Activated CD8-positive, alpha-beta T cell treated with anti-CD3 and anti-CD28 coated beads, Interleukin-2, amount 10 ng/mL, durations not matched to agents 7 days and 5 days (primary cell): ENCODE data around the gene THOC6. TPM values are rescaled to one million over a fixed set of nuclear protein-coding genes. Genes with fewer than 3 reads are reported as not detected.

Source experiments
- ATAC-seq: fragments of 150-1000 bp; cut with Tn5 transposase; one replicate; pipeline ENCODE4 v1.10.0; 2021; ENCODE audit warnings: moderate library complexity
- CTCF ChIA-PET: fragments of 350-600 bp; sonication (Branson Sonifier 250); formaldehyde crosslinking; loops from one replicate; lab custom pipeline; 2021; ENCODE audit warnings: antibody characterized with exemption; lab: Charles Lee
- POLR2A ChIA-PET: fragments of 350-600 bp; sonication (Branson Sonifier 250); formaldehyde crosslinking; loops from one replicate; lab custom pipeline; 2021; ENCODE audit warnings: antibody characterized with exemption; lab: Charles Lee
- DNase-seq: peaks from one replicate; pipeline ENCODE4 v3.0.0-alpha.2; 2020
- H3K27ac Mint-ChIP-seq: one replicate; pipeline ENCODE4 v1.8.0; 2021; ENCODE audit warnings: mild to moderate bottlenecking, mixed read lengths
- H3K27me3 Mint-ChIP-seq: one replicate; pipeline ENCODE4 v1.8.0; 2021; ENCODE audit warnings: low read depth, mixed read lengths
- H3K36me3 Mint-ChIP-seq: one replicate; pipeline ENCODE4 v1.8.0; 2021; ENCODE audit warnings: low read depth, mixed read lengths
- H3K4me1 Mint-ChIP-seq: one replicate; pipeline ENCODE4 v1.8.0; 2021; ENCODE audit warnings: low read depth, mixed read lengths
- H3K4me3 Mint-ChIP-seq: one replicate; pipeline ENCODE4 v1.8.0; 2021; ENCODE audit warnings: mild to moderate bottlenecking, mixed read lengths
- H3K9me3 Mint-ChIP-seq: one replicate; pipeline ENCODE4 v1.8.0; 2022; ENCODE audit warnings: mixed read lengths; ENCODE audit not compliant: insufficient read depth
- total RNA-seq, 2 experiments: library from RNA; stranded (reverse); gene quantifications; one replicate each; pipeline ENCODE4 v1.2.3, GENCODE V29; 2021

THOC6 gene
- total RNA-seq, 2 experiments from 2014 or later = 57.4 to 57.9 TPM

GRCh38 chr16:2981899-2982250 lies 42.0 kb upstream of the THOC6 start:
- peaks cover 44% of the 10 kb centered on the region for H3K4me1 Mint-ChIP-seq
- POLR2A ChIA-PET = interaction anchor here (2.2 kb wide), 1 partner anchor 10 kb away, joined by 13 read pairs; no protein-coding TSS in a partner anchor
- no peaks in the 10 kb centered on the region for H3K27me3 Mint-ChIP-seq
- peaks cover 19% of the 10 kb centered on the region for H3K36me3 Mint-ChIP-seq
- H3K9me3 Mint-ChIP-seq = no peaks in the 10 kb centered on the region
- no peak for DNase-seq
- peak overlapping the region; percentile 87 for H3K4me3 Mint-ChIP-seq
- CTCF ChIA-PET = interaction anchor here (1.4 to 3.9 kb wide), 2 partner anchors 12 to 55 kb away, joined by 4 to 16 read pairs; partner anchors contain the start of gene PAQR4
- H3K27ac Mint-ChIP-seq = peak overlapping the region; percentile 74
- ATAC-seq = no peak

- no peaks in the 10 kb centered on the region for H3K9me3 Mint-ChIP-seq
- POLR2A ChIA-PET = interaction anchor here (1.4 kb wide), 1 partner anchor 12 kb away, joined by 4 read pairs; no protein-coding TSS in a partner anchor
- CTCF ChIA-PET = interaction anchor here (1.0 to 3.9 kb wide), 5 partner anchors 13 to 55 kb away, joined by 3 to 16 read pairs (median 4); partner anchors contain the start of gene PAQR4
- ATAC-seq (no peak), DNase-seq (no peak)
- H3K27ac Mint-ChIP-seq = no peak overlapping the region
- no peaks in the 10 kb centered on the region for H3K27me3 Mint-ChIP-seq
- H3K4me3 Mint-ChIP-seq = no peak overlapping the region
- peaks cover 14% of the 10 kb centered on the region for H3K36me3 Mint-ChIP-seq
- peaks cover 38% of the 10 kb centered on the region for H3K4me1 Mint-ChIP-seq
Measured at GRCh38 chr16:2982402-2982801, 41.4 kb upstream of the THOC6 start.

- Mint-ChIP-seq H3K4me1 (peaks cover 29% of the 10 kb centered on the region), H3K27me3 (no peaks in the 10 kb centered on the region), H3K27ac (no peak overlapping the region), H3K36me3 (peaks cover 7% of the 10 kb centered on the region), H3K4me3 (peak overlapping the region; percentile 45), H3K9me3 (no peaks in the 10 kb centered on the region)
- ChIA-PET POLR2A (interaction anchor here (1.4 kb wide), 1 partner anchor 14 kb away, joined by 4 read pairs; no protein-coding TSS in a partner anchor), CTCF (interaction anchor here (0.8 to 3.9 kb wide), 5 partner anchors 14 to 44 kb away, joined by 3 to 16 read pairs (median 4); partner anchors contain the start of gene PAQR4)
- ATAC-seq (peak; percentile 46), DNase-seq (peak; percentile 81)
Measured at GRCh38 chr16:2983706-2984136, 40.1 kb upstream of the THOC6 start.

GRCh38 chr16:2985462-2985861 lies 38.4 kb upstream of the THOC6 start:
- DNase-seq (no peak), ATAC-seq (no peak)
- Mint-ChIP-seq H3K4me1 (peaks cover 26% of the 10 kb centered on the region), H3K27ac (no peak overlapping the region), H3K27me3 (no peaks in the 10 kb centered on the region), H3K36me3 (no peaks in the 10 kb centered on the region), H3K4me3 (no peak overlapping the region), H3K9me3 (no peaks in the 10 kb centered on the region)
- ChIA-PET CTCF (interaction anchor here (1.1 to 1.4 kb wide), 2 partner anchors 13 to 19 kb away, joined by 3 read pairs; no protein-coding TSS in a partner anchor), POLR2A (no interaction called here)

- CTCF ChIA-PET = interaction anchor here (1.4 kb wide), 1 partner anchor 14 kb away, joined by 3 read pairs; no protein-coding TSS in a partner anchor
- Mint-ChIP-seq H3K4me1 (peaks cover 23% of the 10 kb centered on the region), H3K36me3 (no peaks in the 10 kb centered on the region), H3K27me3 (no peaks in the 10 kb centered on the region), H3K27ac (no peak overlapping the region), H3K9me3 (no peaks in the 10 kb centered on the region), H3K4me3 (no peak overlapping the region)
- DNase-seq (no peak), ATAC-seq (no peak)
- POLR2A ChIA-PET = no interaction called here
Measured at GRCh38 chr16:2985893-2986355, 37.9 kb upstream of the THOC6 start.

- no peak for DNase-seq
- ChIA-PET CTCF (interaction anchor here (1.1 kb wide), 1 partner anchor 17 kb away, joined by 3 read pairs; no protein-coding TSS in a partner anchor), POLR2A (no interaction called here)
- H3K4me1 Mint-ChIP-seq = peaks cover 15% of the 10 kb centered on the region
- no peak overlapping the region for H3K4me3 Mint-ChIP-seq
- no peak overlapping the region for H3K27ac Mint-ChIP-seq
- no peaks in the 10 kb centered on the region for H3K9me3 Mint-ChIP-seq
- no peaks in the 10 kb centered on the region for H3K36me3 Mint-ChIP-seq
- ATAC-seq = no peak
- H3K27me3 Mint-ChIP-seq = no peaks in the 10 kb centered on the region
Measured at GRCh38 chr16:2986623-2987188, 37.1 kb upstream of the THOC6 start.

GRCh38 chr16:2987286-2987685 lies 36.5 kb upstream of the THOC6 start:
- no peak for DNase-seq
- no peaks in the 10 kb centered on the region for H3K36me3 Mint-ChIP-seq
- H3K27ac Mint-ChIP-seq = no peak overlapping the region
- no peak for ATAC-seq
- H3K4me3 Mint-ChIP-seq = no peak overlapping the region
- ChIA-PET POLR2A (no interaction called here), CTCF (interaction anchor here (1.1 kb wide), 1 partner anchor 16 kb away, joined by 3 read pairs; no protein-coding TSS in a partner anchor)
- H3K4me1 Mint-ChIP-seq = peaks cover 13% of the 10 kb centered on the region
- no peaks in the 10 kb centered on the region for H3K27me3 Mint-ChIP-seq
- no peaks in the 10 kb centered on the region for H3K9me3 Mint-ChIP-seq

GRCh38 chr16:2987833-2988232 lies 36.0 kb upstream of the THOC6 start:
- no peak overlapping the region for H3K4me3 Mint-ChIP-seq
- H3K9me3 Mint-ChIP-seq = no peaks in the 10 kb centered on the region
- ATAC-seq (no peak), DNase-seq (no peak)
- H3K27me3 Mint-ChIP-seq = no peaks in the 10 kb centered on the region
- ChIA-PET POLR2A (no interaction called here), CTCF (interaction anchor here (1.1 kb wide), 1 partner anchor 16 kb away, joined by 3 read pairs; no protein-coding TSS in a partner anchor)
- no peak overlapping the region for H3K27ac Mint-ChIP-seq
- H3K4me1 Mint-ChIP-seq = peaks cover 11% of the 10 kb centered on the region
- no peaks in the 10 kb centered on the region for H3K36me3 Mint-ChIP-seq

GRCh38 chr16:2988590-2989099 lies 35.2 kb upstream of the THOC6 start:
- ChIA-PET CTCF (no interaction called here), POLR2A (no interaction called here)
- DNase-seq (no peak), ATAC-seq (no peak)
- Mint-ChIP-seq H3K9me3 (no peaks in the 10 kb centered on the region), H3K36me3 (no peaks in the 10 kb centered on the region), H3K4me3 (no peak overlapping the region), H3K27me3 (no peaks in the 10 kb centered on the region), H3K27ac (no peak overlapping the region), H3K4me1 (peaks cover 5% of the 10 kb centered on the region)

GRCh38 chr16:2990891-2991290 lies 32.9 kb upstream of the THOC6 start:
- Mint-ChIP-seq H3K36me3 (no peaks in the 10 kb centered on the region), H3K4me1 (no peaks in the 10 kb centered on the region), H3K9me3 (no peaks in the 10 kb centered on the region), H3K27ac (no peak overlapping the region), H3K4me3 (no peak overlapping the region), H3K27me3 (no peaks in the 10 kb centered on the region)
- no peak for DNase-seq
- POLR2A ChIA-PET = no interaction called here
- no peak for ATAC-seq
- CTCF ChIA-PET = no interaction called here

GRCh38 chr16:2991566-2992261 lies 32.1 kb upstream of the THOC6 start:
- Mint-ChIP-seq H3K4me3 (no peak overlapping the region), H3K9me3 (no peaks in the 10 kb centered on the region), H3K36me3 (no peaks in the 10 kb centered on the region), H3K27ac (no peak overlapping the region), H3K4me1 (no peaks in the 10 kb centered on the region), H3K27me3 (no peaks in the 10 kb centered on the region)
- CTCF ChIA-PET = no interaction called here
- POLR2A ChIA-PET = no interaction called here
- DNase-seq = no peak
- no peak for ATAC-seq
